Breast epithelium (tissue), 3 donors: Measurements from ENCODE around the gene KIF18A.
"Not testable (repeated sequence)": the region's sequence is repeated elsewhere in the genome, so short reads cannot be mapped to it uniquely, and the experiment has no call there.

Experiments
- POLR2A ChIP-seq: fragments of 450-650 bp; IDR thresholded peaks from one replicate; pipeline ENCODE4 v1.6.1; 2016; ENCODE audit warnings: antibody characterized with exemption, mild to moderate bottlenecking, moderate library complexity
- POLR2AphosphoS5 ChIP-seq, 3 donors: sonication (generic); formaldehyde crosslinking; IDR thresholded peaks; one replicate each; pipeline ENCODE4 v1.6.1; 2017; ENCODE audit warnings: antibody characterized with exemption in 3 of 3
- TF ChIP-seq, protein P1 (sequence below), 3 donors: fragments of 450-650 bp; IDR thresholded peaks; one replicate each; pipeline ENCODE4 v1.5.1; 2016 to 2017; ENCODE audit warnings: antibody characterized with exemption in 3 of 3, mild to moderate bottlenecking in 3 of 3, moderate library complexity in 3 of 3

DNA sequence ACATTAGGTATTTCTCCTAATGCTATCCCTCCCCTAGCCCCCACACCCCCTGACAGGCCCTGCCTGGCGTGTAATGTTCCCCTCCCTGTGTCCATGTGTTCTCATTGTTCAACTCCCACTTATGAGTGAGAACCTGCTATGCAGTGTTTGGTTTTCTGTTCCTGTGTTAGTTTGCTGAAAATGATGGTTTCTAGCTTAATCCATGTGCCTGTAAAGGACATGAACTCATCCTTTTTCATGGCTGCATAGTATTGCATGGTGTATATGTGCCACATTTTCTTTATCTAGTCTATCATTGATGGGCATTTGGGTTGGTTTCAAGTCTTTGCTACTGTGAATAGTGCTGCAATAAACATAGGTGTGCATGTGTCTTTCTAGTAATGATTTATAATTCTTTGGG lies 20.8 kb downstream of the KIF18A start:
- TF ChIP-seq POLR2A; POLR2AphosphoS5 (IDR thresholded peaks at IDR 0.05): not testable (repeated sequence)
- TF ChIP-seq, protein P1, sequence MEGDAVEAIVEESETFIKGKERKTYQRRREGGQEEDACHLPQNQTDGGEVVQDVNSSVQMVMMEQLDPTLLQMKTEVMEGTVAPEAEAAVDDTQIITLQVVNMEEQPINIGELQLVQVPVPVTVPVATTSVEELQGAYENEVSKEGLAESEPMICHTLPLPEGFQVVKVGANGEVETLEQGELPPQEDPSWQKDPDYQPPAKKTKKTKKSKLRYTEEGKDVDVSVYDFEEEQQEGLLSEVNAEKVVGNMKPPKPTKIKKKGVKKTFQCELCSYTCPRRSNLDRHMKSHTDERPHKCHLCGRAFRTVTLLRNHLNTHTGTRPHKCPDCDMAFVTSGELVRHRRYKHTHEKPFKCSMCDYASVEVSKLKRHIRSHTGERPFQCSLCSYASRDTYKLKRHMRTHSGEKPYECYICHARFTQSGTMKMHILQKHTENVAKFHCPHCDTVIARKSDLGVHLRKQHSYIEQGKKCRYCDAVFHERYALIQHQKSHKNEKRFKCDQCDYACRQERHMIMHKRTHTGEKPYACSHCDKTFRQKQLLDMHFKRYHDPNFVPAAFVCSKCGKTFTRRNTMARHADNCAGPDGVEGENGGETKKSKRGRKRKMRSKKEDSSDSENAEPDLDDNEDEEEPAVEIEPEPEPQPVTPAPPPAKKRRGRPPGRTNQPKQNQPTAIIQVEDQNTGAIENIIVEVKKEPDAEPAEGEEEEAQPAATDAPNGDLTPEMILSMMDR (IDR thresholded peaks at IDR 0.05), result not testable (repeated sequence)
